Chondrocyte (in vitro differentiated cells): Measurements from ENCODE around the gene NKD2. TPM values are rescaled to one million over a fixed set of nuclear protein-coding genes. Genes with fewer than 3 reads are reported as not detected.

ENCODE experiments used
- DNase-seq: peaks from one replicate; pipeline ENCODE4 v3.0.0; 2021; ENCODE audit warnings: mixed read lengths, low spot score
- H3K27ac Mint-ChIP-seq: one replicate; pipeline ENCODE4 v1.8.0; 2021; ENCODE audit warnings: mild to moderate bottlenecking, moderate library complexity, mixed read lengths; ENCODE audit not compliant: unreplicated experiment
- H3K27me3 Mint-ChIP-seq: 2 replicates; pipeline ENCODE4 v1.8.0; 2021; ENCODE audit warnings: low read depth, mixed read lengths
- H3K36me3 Mint-ChIP-seq: 2 replicates; pipeline ENCODE4 v1.8.0; 2021; ENCODE audit warnings: low read depth, mixed read lengths
- H3K4me1 Mint-ChIP-seq: 2 replicates; pipeline ENCODE4 v1.8.0; 2021; ENCODE audit warnings: low read depth, mild to moderate bottlenecking, mixed read lengths
- H3K4me3 Mint-ChIP-seq: one replicate; pipeline ENCODE4 v1.8.0; 2021; ENCODE audit warnings: mild to moderate bottlenecking, moderate library complexity, mixed read lengths; ENCODE audit not compliant: unreplicated experiment
- H3K9me3 Mint-ChIP-seq: 2 replicates; pipeline ENCODE4 v1.8.0; 2021; ENCODE audit warnings: low read depth, mixed read lengths
- total RNA-seq: library from RNA; stranded (reverse); gene quantifications from 3 replicates; pipeline ENCODE4 v1.2.1, GENCODE V29; 2021
- TF ChIP-seq, protein P1 (sequence below): fragments of 200-600 bp; sonication (generic); IDR thresholded peaks from 2 replicates; pipeline ENCODE4 v1.5.0; 2021; ENCODE audit warnings: antibody characterized with exemption, mild to moderate bottlenecking, moderate library complexity

The NKD2 gene
- total RNA-seq, 1 donor from 2014 or later = not detected

- Mint-ChIP-seq H3K4me1 (no peaks in the 10 kb centered on the region), H3K9me3 (no peaks in the 10 kb centered on the region)
Observed at GRCh38 chr5:964821-965220, 43.8 kb upstream of the NKD2 start.

GRCh38 chr5:965604-966344 lies 42.8 kb upstream of the NKD2 start:
- H3K27ac Mint-ChIP-seq = no peak overlapping the region
- DNase-seq = no peak
- no peaks in the 10 kb centered on the region for H3K9me3 Mint-ChIP-seq
- H3K27me3 Mint-ChIP-seq = peaks cover 88% of the 10 kb centered on the region
- no peak overlapping the region for H3K4me3 Mint-ChIP-seq
- TF ChIP-seq, protein P1, sequence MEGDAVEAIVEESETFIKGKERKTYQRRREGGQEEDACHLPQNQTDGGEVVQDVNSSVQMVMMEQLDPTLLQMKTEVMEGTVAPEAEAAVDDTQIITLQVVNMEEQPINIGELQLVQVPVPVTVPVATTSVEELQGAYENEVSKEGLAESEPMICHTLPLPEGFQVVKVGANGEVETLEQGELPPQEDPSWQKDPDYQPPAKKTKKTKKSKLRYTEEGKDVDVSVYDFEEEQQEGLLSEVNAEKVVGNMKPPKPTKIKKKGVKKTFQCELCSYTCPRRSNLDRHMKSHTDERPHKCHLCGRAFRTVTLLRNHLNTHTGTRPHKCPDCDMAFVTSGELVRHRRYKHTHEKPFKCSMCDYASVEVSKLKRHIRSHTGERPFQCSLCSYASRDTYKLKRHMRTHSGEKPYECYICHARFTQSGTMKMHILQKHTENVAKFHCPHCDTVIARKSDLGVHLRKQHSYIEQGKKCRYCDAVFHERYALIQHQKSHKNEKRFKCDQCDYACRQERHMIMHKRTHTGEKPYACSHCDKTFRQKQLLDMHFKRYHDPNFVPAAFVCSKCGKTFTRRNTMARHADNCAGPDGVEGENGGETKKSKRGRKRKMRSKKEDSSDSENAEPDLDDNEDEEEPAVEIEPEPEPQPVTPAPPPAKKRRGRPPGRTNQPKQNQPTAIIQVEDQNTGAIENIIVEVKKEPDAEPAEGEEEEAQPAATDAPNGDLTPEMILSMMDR = no peak
- no peaks in the 10 kb centered on the region for H3K4me1 Mint-ChIP-seq
- peaks cover 3% of the 10 kb centered on the region for H3K36me3 Mint-ChIP-seq

More at GRCh38 chr5:964821-965220, 43.8 kb upstream of the NKD2 start:
- no peak overlapping the region for H3K27ac Mint-ChIP-seq
- H3K27me3 Mint-ChIP-seq = peaks cover 86% of the 10 kb centered on the region
- H3K4me3 Mint-ChIP-seq = no peak overlapping the region
- TF ChIP-seq, protein P1 = no peak
- no peak for DNase-seq
- H3K36me3 Mint-ChIP-seq = peaks cover 3% of the 10 kb centered on the region

GRCh38 chr5:966345-966710 lies 42.3 kb upstream of the NKD2 start:
- Mint-ChIP-seq H3K27ac (no peak overlapping the region), H3K4me3 (no peak overlapping the region), H3K9me3 (peaks cover 2% of the 10 kb centered on the region), H3K36me3 (peaks cover 4% of the 10 kb centered on the region), H3K27me3 (peaks cover 90% of the 10 kb centered on the region), H3K4me1 (no peaks in the 10 kb centered on the region)
- no peak for DNase-seq
- TF ChIP-seq, protein P1 = no peak

- Mint-ChIP-seq H3K36me3 (peaks cover 7% of the 10 kb centered on the region), H3K4me1 (no peaks in the 10 kb centered on the region), H3K4me3 (no peak overlapping the region), H3K9me3 (peaks cover 6% of the 10 kb centered on the region), H3K27me3 (peaks cover 90% of the 10 kb centered on the region), H3K27ac (peak overlapping the region; percentile 49)
- DNase-seq = no peak
- TF ChIP-seq, protein P1 = no peak
Observed at GRCh38 chr5:966941-967340, 41.7 kb upstream of the NKD2 start.

GRCh38 chr5:968881-969280 lies 39.7 kb upstream of the NKD2 start:
- TF ChIP-seq, protein P1 = no peak
- Mint-ChIP-seq H3K27me3 (peaks cover 87% of the 10 kb centered on the region), H3K4me1 (no peaks in the 10 kb centered on the region), H3K9me3 (peaks cover 6% of the 10 kb centered on the region), H3K4me3 (no peak overlapping the region), H3K36me3 (peaks cover 8% of the 10 kb centered on the region), H3K27ac (no peak overlapping the region)
- no peak for DNase-seq
